Mesodermal cell (in vitro differentiated cells): ENCODE results near the gene GLI3.

Source experiments
- H3K27ac ChIP-seq: 2 replicates; pipeline ENCODE4 v1.7.0; 2013; ENCODE audit warnings: mild to moderate bottlenecking, low read depth, low read length, moderate library complexity; ENCODE audit not compliant: severe bottlenecking
- H3K36me3 ChIP-seq: 2 replicates; pipeline ENCODE4 v1.7.1; 2013; ENCODE audit warnings: mild to moderate bottlenecking, low read length, moderate library complexity; ENCODE audit not compliant: control insufficient read depth, insufficient read depth
- H3K4me1 ChIP-seq: one replicate; pipeline ENCODE4 v1.7.1; 2013; ENCODE audit warnings: mild to moderate bottlenecking, low read length; ENCODE audit not compliant: insufficient read depth, control insufficient read depth, poor library complexity, severe bottlenecking
- H3K4me3 ChIP-seq: 2 replicates; pipeline ENCODE4 v1.7.0; 2013; ENCODE audit warnings: low read length, control low read depth, mild to moderate bottlenecking; ENCODE audit not compliant: insufficient read depth, poor library complexity, severe bottlenecking; ENCODE audit errors: extremely low read depth
- H3K9me3 ChIP-seq: 2 replicates; pipeline ENCODE4 v1.7.1; 2013; ENCODE audit warnings: mild to moderate bottlenecking, low read length, moderate library complexity; ENCODE audit not compliant: control insufficient read depth
- WGBS, 2 experiments: methylation state at CpG; one replicate each; pipeline ENCODE4 v1.1.5; 2013; ENCODE audit warnings: missing lambda C conversion rate in 2 of 2; ENCODE audit not compliant: insufficient coverage in 2 of 2; 5-methylcytosine and 5-hydroxymethylcytosine counted together

The GLI3 gene

DNA sequence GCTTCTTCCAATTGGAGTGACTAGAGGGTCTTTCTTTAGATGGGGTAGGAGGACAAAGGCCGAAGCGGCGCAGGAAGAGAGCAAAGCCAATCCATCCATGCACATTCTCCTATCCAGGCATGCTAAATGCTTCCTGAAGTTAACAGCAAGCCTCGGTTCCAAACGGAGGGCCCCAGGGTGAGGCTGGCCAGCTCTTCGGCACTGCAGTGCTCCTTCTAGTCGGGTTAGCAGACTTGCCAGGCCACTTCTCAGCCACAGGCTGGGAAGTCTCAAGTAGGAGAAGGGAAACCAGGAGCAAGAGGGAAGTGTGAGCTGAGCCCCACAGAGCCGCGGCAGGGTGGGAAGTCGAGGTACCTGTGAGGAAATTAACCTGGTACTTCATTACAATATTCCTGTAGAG is 280.3 kb downstream of the GLI3 start:
- H3K27ac ChIP-seq: peak overlapping the region; percentile 78
- no peak overlapping the region for H3K4me3 ChIP-seq
- 89 to 93% methylated on average over 8 to 10 of the region's 10 CpGs for WGBS, 2 experiments
- no peaks in the 10 kb centered on the region for H3K9me3 ChIP-seq
- H3K4me1 ChIP-seq: peaks cover 31% of the 10 kb centered on the region
- peaks cover 5% of the 10 kb centered on the region for H3K36me3 ChIP-seq

DNA sequence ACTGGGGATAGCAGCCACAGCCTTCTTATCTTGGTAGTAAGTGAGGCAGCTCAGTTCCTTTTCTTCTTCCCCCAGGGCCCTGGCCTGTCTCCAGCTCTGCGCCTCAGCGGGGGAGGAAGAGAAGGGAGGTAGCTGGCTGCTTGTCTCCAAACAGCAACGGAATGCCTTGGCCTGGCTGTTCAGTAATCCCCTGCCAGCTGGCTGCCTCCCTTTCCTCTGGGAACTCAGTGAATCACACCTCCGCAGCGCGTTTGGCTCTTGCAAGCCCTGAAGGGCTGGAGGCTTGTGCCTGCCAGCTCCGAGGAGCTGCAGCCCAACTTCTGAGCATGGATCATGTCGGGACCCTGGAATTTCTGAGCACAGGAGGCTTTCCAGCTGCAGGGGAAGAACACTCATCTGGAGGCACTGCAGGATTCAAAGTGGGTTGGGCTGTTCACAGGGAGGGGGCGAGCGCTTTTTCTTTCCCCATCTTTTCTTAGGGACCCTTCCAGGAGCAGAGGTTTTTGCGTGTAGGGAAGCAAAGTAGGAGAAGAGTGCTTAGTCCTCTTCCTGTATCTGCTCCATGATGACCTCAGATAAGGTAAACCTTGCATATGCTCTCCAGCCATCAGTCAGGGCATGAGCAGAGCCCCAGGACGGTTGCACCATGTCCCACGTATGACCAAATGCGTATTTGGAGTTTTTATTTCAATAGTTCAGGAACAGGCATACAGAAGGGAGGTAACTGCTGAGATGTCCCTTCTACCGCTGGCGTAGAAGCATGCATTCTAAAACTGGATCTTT is 280.9 kb downstream of the GLI3 start:
- no peak overlapping the region for H3K4me3 ChIP-seq
- peak overlapping the region; percentile 78 for H3K27ac ChIP-seq
- H3K4me1 ChIP-seq: peaks cover 36% of the 10 kb centered on the region
- H3K36me3 ChIP-seq: peaks cover 4% of the 10 kb centered on the region
- WGBS, 2 experiments: 56% methylated on average over 12 to 13 of the region's 16 CpGs
- no peaks in the 10 kb centered on the region for H3K9me3 ChIP-seq

DNA sequence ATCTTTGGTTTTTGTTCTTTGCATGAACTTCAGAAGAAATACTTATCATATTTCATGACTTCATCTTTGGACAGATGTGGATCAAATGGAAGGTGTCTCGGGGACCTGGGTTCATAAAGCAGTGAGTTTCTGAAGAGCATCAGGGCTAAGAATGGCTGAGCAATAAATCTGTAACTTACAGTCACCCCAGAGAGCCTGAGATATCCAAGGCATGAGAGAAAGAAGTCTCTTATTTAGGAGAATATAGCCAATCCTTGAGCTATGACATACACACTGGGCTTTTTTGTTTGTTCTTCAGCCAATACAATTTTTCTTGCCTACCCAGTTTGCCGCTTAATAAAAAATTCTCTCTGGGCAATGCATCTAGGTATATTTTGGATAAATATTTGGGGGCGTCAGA is 281.6 kb downstream of the GLI3 start:
- H3K4me3 ChIP-seq: no peak overlapping the region
- no peaks in the 10 kb centered on the region for H3K9me3 ChIP-seq
- 100% methylated on average over 1 of the region's 3 CpGs; no CpG with 5 or more reads in 1 of the 2 experiments for WGBS, 2 experiments
- H3K4me1 ChIP-seq: peaks cover 37% of the 10 kb centered on the region
- peaks cover 4% of the 10 kb centered on the region for H3K36me3 ChIP-seq
- peak overlapping the region; percentile 78 for H3K27ac ChIP-seq

DNA sequence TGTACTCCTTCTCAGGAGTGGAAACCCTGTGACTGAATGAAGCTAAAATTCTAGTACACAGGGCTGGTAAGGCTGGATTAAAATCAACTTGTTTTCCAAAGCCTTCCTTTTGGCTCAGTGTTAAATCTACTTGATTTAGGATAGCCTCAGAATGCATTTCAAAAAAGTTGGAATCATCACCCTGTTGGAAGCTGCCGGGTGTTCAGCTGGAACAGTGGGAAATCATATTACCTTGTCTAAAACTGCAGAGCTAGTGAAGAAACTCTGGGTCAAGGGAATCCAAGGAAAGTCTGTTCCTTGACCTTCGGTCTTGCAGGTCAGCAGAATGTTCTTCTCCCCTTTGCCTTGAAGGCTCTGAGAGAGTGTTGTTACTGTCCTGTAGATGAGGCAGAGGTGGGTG is 282.0 kb downstream of the GLI3 start:
- Histone ChIP-seq H3K27ac (peak overlapping the region; percentile 78), H3K36me3 (peaks cover 2% of the 10 kb centered on the region), H3K4me3 (no peak overlapping the region), H3K9me3 (no peaks in the 10 kb centered on the region), H3K4me1 (peaks cover 37% of the 10 kb centered on the region)
- 92 to 100% methylated on average over 1 to 2 of the region's 2 CpGs for WGBS, 2 experiments

DNA sequence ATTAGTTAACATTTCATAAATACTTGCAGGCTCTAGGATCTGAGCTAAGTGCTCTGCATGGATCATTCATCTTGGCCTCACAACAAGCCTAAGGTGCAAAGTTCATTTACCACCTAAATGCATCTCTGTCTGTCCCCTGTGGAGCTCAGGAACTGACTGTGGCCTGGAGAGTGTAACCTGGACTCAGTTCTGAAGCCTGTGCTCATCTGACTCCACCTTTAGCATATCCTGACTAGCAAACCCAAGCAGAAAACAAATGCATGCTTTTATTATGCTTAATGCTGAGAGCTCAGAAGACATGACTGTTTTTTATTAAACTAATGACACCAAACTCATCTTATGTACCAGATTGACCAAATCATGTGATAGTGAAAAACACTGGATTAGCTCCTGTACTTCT is 288.5 kb downstream of the GLI3 start:
- Histone ChIP-seq H3K27ac (no peak overlapping the region), H3K36me3 (no peaks in the 10 kb centered on the region), H3K4me1 (peaks cover 6% of the 10 kb centered on the region), H3K9me3 (no peaks in the 10 kb centered on the region), H3K4me3 (no peak overlapping the region)

DNA sequence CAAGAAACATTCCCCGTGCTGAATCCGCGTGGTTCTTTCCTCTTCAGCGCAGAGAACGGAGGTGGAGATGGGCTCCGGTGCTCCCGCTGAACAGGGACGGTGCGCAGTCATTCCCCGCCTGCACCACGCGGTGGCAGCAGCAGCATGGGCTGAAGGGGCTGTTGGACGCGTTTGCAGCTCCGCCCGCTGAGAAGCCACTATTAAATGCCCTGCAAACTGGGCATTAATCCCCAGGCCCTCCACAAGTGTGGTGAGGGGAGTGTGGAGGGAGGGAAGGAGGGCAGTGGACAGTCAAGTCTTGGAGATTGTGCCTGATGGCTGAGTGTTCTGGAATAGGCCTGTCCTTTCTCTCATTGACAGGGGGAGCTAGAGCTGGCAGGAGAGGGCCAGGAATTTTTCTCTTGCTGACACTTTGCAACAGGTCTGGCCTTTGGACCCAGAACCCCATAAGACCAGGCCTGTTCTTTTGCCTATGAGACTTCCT is 293.9 kb downstream of the GLI3 start:
- Histone ChIP-seq H3K4me1 (peaks cover 7% of the 10 kb centered on the region), H3K4me3 (no peak overlapping the region), H3K9me3 (no peaks in the 10 kb centered on the region), H3K36me3 (no peaks in the 10 kb centered on the region), H3K27ac (peak overlapping the region; percentile 10)
- 3 to 7% methylated on average over 5 to 7 of the region's 16 CpGs for WGBS, 2 experiments

DNA sequence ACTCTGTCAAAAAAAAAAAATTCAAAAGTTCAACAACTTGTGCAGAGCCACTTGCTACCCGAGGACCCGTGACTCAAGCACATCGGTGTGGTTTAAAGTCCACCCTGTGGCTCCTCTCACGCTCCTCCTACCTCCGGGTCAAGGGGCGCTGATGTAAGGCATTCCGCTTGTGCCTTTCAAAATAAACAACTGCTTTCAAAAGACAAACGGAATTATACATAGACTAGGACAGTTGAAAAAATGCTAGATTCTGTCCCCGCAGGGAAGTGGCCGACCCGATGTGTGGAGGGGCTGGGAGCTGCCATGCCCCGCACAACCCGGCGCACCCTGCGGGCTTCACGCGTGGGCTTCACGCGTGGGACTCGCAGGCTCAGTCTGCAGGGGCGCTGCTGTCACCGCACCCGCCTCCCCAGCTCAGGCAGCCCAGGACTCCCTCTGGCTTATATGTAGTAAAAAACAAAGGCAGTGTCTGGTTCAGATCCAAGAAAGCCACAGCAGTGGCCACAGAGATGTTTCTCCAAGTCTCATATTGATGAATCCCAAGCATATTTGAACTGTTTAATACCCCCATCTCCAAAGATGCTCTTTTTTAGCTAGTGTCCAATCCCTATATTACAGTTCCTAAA is 294.4 kb downstream of the GLI3 start:
- Histone ChIP-seq H3K4me3 (no peak overlapping the region), H3K36me3 (no peaks in the 10 kb centered on the region), H3K4me1 (peaks cover 7% of the 10 kb centered on the region), H3K27ac (no peak overlapping the region), H3K9me3 (no peaks in the 10 kb centered on the region)
- 83% methylated on average over 21 to 23 of the region's 23 CpGs for WGBS, 2 experiments

DNA sequence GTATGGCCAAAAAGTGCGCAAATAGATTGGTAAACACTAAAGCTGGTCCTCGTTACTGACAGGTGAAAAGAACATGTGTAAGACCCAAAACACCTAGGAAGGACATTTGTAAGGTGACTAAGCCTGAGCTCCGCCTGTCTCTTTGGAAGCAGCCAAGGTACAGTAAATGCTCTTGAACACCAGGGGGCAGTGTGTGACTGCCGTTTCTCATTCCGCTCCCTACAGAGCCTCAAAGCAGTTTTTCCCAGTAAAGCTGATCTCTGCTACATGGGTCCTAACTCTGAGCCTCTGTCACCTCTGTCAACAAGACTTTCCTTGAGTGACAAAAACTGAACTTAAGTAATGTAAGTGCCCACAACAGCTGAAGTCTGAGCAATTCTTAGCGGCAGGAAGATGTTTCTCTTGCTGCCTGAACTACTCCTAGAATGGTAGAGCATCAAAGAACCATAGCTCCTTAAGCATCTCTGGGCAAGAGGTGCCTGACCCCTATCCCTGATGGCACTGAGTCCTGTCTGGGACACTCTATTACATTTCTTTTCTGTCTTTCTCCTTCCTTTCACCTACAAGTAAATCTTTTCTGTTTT is 296.2 kb downstream of the GLI3 start:
- Histone ChIP-seq H3K9me3 (no peaks in the 10 kb centered on the region), H3K27ac (no peak overlapping the region), H3K4me3 (no peak overlapping the region), H3K4me1 (peaks cover 7% of the 10 kb centered on the region), H3K36me3 (no peaks in the 10 kb centered on the region)
- 17% methylated on average over 4 to 5 of the region's 6 CpGs for WGBS, 2 experiments

DNA sequence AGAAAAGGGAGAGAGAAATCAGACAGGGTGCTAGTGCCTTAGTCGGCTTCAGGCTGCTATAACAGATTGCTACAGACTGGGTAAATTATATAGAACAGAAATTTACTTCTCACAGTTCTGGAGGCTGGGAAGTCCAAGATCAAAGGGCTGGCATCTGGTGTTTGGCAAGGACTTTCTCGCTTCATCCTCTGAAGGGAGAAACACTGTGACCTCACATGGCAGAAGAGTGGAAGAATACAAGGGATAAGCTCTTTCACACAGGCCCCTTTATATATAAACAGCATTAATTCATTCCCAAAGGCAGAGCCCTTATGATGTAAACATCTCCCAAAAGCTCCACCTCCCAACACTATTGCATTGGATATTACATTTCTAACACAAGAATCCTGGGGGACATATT is 298.6 kb downstream of the GLI3 start:
- Histone ChIP-seq H3K4me1 (peaks cover 7% of the 10 kb centered on the region), H3K27ac (no peak overlapping the region), H3K36me3 (no peaks in the 10 kb centered on the region), H3K9me3 (no peaks in the 10 kb centered on the region), H3K4me3 (no peak overlapping the region)
- 100% methylated on average over 1 of the region's 2 CpGs for WGBS, 2 experiments

DNA sequence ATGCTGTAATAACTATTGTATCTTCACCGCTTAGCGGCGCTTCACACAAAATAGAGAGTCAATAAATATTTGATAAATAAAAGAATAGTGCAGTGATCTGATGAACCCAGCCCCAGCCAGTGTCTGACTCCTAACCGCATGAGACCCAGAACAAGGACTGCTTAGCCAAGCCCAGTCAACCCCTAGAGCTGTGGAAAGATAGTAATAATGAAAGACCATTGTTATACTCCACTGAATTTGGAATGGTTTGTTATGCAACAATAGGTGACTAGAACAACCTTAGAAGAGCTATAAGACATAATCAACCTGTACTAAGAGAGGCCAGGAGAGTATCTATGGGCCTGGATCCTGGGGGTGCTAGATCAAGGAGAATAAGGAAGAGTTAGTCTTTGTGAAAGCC is 303.6 kb downstream of the GLI3 start:
- Histone ChIP-seq H3K27ac (no peak overlapping the region), H3K4me1 (peaks cover 16% of the 10 kb centered on the region), H3K4me3 (no peak overlapping the region), H3K9me3 (no peaks in the 10 kb centered on the region), H3K36me3 (no peaks in the 10 kb centered on the region)
- 100% methylated on average over 1 of the region's 4 CpGs for WGBS, 2 experiments

DNA sequence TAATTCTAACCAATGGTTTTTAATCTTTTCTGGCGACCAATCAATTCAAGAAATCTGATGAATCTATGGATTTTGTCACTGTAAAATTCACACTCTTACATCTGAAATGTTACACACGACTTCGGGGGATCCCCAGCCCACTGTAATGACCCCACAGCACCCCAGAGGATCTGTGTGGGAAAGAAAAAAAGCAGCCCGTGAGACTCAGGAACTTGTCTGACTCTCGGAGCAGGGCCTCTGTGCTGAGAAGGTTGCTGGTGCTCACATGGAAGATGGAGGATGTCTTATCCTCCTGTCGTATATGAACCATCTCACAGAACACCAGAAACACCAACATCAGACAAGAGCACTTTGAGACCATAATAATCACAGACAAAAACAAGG is 305.8 kb downstream of the GLI3 start:
- 81 to 92% methylated on average over 2 to 3 of the region's 6 CpGs for WGBS, 2 experiments
- Histone ChIP-seq H3K36me3 (no peaks in the 10 kb centered on the region), H3K27ac (no peak overlapping the region), H3K9me3 (no peaks in the 10 kb centered on the region), H3K4me3 (no peak overlapping the region), H3K4me1 (peaks cover 18% of the 10 kb centered on the region)
